K562 (cell line): ENCODE results near the gene GFOD1. TPM values are rescaled to one million over a fixed set of nuclear protein-coding genes. Genes with fewer than 3 reads are reported as not detected.
A peak's percentile ranks its signal among the peaks of the same experiment; 100 is the strongest.

Source experiments
- ATAC-seq: fragments of 200-7000 bp; cut with Tn5 transposase; 3 replicates; pipeline ENCODE4 v1.9.1; 2020; ENCODE audit warnings: moderate library complexity
- BruUV-seq: library from RNA; stranded (reverse); fragments of 400-500 nt; replicated peaks from 2 replicates; lab custom pipeline; 2021; lab: Mats Ljungman, UMichigan
- CTCF ChIA-PET: fragments of 300-600 bp; formaldehyde crosslinking; extraction: SDS; loops from one replicate; lab custom pipeline; 2021; ENCODE audit warnings: low intra/inter-chr PET ratio; lab: Yijun Ruan, JAX
- POLR2A ChIA-PET: fragments of 300-600, 350-650 bp; sonication (Branson Sonifier 250); formaldehyde crosslinking; extraction: SDS; loops from one replicate; lab custom pipeline; 2021; ENCODE audit warnings: antibody characterized with exemption, inconsistent platforms; lab: Yijun Ruan, JAX
- DNase-seq, 4 experiments: peaks; one replicate each; pipeline versions ENCODE4 v3.0.0 to v3.0.0-alpha.2; 2011 to 2018; ENCODE audit warnings: low spot score in 3 of 4, mixed read lengths in 3 of 4; ENCODE audit errors: extremely low read depth in 1 of 4
- FAIRE-seq: peaks from 2 replicates; lab custom pipeline; 2011; peaks lifted over from hg19 to GRCh38; lab: Jason Lieb, UNC
- H2AFZ ChIP-seq: 2 replicates; pipeline ENCODE4 v1.6.0; 2011; ENCODE audit warnings: low read depth, low read length, control low read depth, inconsistent platforms
- H3K27ac ChIP-seq: fragments of 200-600 bp; 3 replicates; pipeline ENCODE4 v1.8.0; 2011; ENCODE audit warnings: low read depth, mild to moderate bottlenecking, control low read depth, inconsistent platforms, low read length, moderate library complexity, mixed read lengths; ENCODE audit errors: extremely low read depth
- H3K27me3 ChIP-seq, 2 experiments: fragments of 300-600 bp in 1 of 2; 2 replicates in 1 of 2; 3 replicates in 1 of 2; pipeline versions ENCODE4 v1.6.0 to v1.8.0; 2011; ENCODE audit warnings: inconsistent platforms in 2 of 2, low read length in 2 of 2, mild to moderate bottlenecking in 1 of 2, mixed read lengths in 1 of 2, moderate library complexity in 1 of 2; ENCODE audit not compliant: control insufficient read depth in 2 of 2, insufficient read depth in 2 of 2
- H3K36me3 ChIP-seq: fragments of 300-600 bp; 3 replicates; pipeline ENCODE4 v1.8.0; 2011; ENCODE audit warnings: mild to moderate bottlenecking, low read length, inconsistent platforms; ENCODE audit not compliant: control insufficient read depth, insufficient read depth
- H3K4me1 ChIP-seq, 2 experiments: fragments of 200-600 bp in 1 of 2; replicated peaks in 1 of 2; 2 replicates in 1 of 2; 3 replicates in 1 of 2; pipeline versions ENCODE4 v1.5.1 to v1.8.0; 2011; ENCODE audit warnings: inconsistent platforms in 2 of 2, low read length in 2 of 2, mild to moderate bottlenecking in 1 of 2, mixed read lengths in 1 of 2, moderate library complexity in 1 of 2; ENCODE audit not compliant: control insufficient read depth in 2 of 2, insufficient read depth in 2 of 2
- H3K4me2 ChIP-seq: 2 replicates; pipeline ENCODE4 v1.6.1; 2011; ENCODE audit warnings: low read length, control low read depth, inconsistent platforms, mixed read lengths; ENCODE audit not compliant: insufficient read depth
- H3K4me3 ChIP-seq: fragments of 200-600 bp; sonication (generic), shearing (Covaris generic); 2 replicates; pipeline ENCODE4 v1.5.1; 2016; ENCODE audit warnings: control low read depth, inconsistent platforms
- H3K79me2 ChIP-seq: fragments of 200-600 bp; 3 replicates; pipeline ENCODE4 v1.8.0; 2011; ENCODE audit warnings: low read length, inconsistent platforms; ENCODE audit not compliant: control insufficient read depth, insufficient read depth
- H3K9ac ChIP-seq, 2 experiments: 2 replicates each; pipeline versions ENCODE4 v1.6.0 to v1.6.1; 2011; ENCODE audit warnings: low read depth in 2 of 2, low read length in 2 of 2, control low read depth in 1 of 2, inconsistent platforms in 1 of 2, mild to moderate bottlenecking in 1 of 2, mixed read lengths in 1 of 2; ENCODE audit not compliant: insufficient read depth in 1 of 2
- H3K9me1 ChIP-seq: one replicate; pipeline ENCODE4 v1.6.0; 2011; ENCODE audit warnings: inconsistent platforms, mild to moderate bottlenecking, low read length, moderate library complexity; ENCODE audit not compliant: control insufficient read depth, insufficient read depth
- H3K9me3 ChIP-seq: replicated peaks from 2 replicates; pipeline ENCODE4 v1.5.1; 2011; ENCODE audit warnings: low read depth, low read length, inconsistent platforms; ENCODE audit not compliant: control insufficient read depth, insufficient read depth
- H4K20me1 ChIP-seq: replicated peaks from 2 replicates; pipeline ENCODE4 v1.6.1; 2011; ENCODE audit warnings: low read length, inconsistent platforms, mixed read lengths; ENCODE audit not compliant: control insufficient read depth, insufficient read depth
- ADNP ChIP-seq: fragments of 200-800 bp; sonication (Bioruptor generic); IDR thresholded peaks from 2 replicates; pipeline ENCODE4 v1.6.1; 2016; ENCODE audit warnings: missing genetic modification characterization, missing compliant biosample characterization
- ARHGAP35 ChIP-seq: fragments of 450-650 bp; IDR thresholded peaks from 2 replicates; pipeline ENCODE4 v1.6.1; 2018; ENCODE audit not compliant: partially characterized antibody
- BMI1 ChIP-seq: fragments of 150-350 bp; IDR thresholded peaks from 2 replicates; pipeline ENCODE4 v1.6.1; 2014; ENCODE audit warnings: low read length
- CEBPB ChIP-seq: fragments of 450-650 bp; IDR thresholded peaks from 2 replicates; pipeline ENCODE4 v1.6.1; 2016; ENCODE audit warnings: missing genetic modification characterization, missing compliant biosample characterization
- CHD4 ChIP-seq: fragments of 200-600 bp; sonication (generic); IDR thresholded peaks from 3 replicates; pipeline ENCODE4 v1.6.1; 2012; ENCODE audit warnings: low read depth, mild to moderate bottlenecking, mixed read lengths, low read length, inconsistent platforms; ENCODE audit not compliant: insufficient read depth, insufficient replicate concordance, poor library complexity, severe bottlenecking
- ESRRA ChIP-seq: fragments of 450-650 bp; IDR thresholded peaks from 2 replicates; pipeline ENCODE4 v1.6.1; 2014; ENCODE audit warnings: low read depth, mild to moderate bottlenecking, moderate library complexity, borderline replicate concordance
- ETS2 ChIP-seq: IDR thresholded peaks from 2 replicates; pipeline ENCODE4 v1.6.1; 2016; ENCODE audit warnings: borderline replicate concordance, missing genetic modification characterization, mild to moderate bottlenecking, moderate library complexity, missing compliant biosample characterization; ENCODE audit not compliant: poor library complexity, severe bottlenecking
- LCOR ChIP-seq: sonication (generic); formaldehyde crosslinking; IDR thresholded peaks from 2 replicates; pipeline ENCODE4 v1.8.0; 2022; ENCODE audit warnings: mild to moderate bottlenecking, missing genetic modification reagents
- MXI1 ChIP-seq: IDR thresholded peaks from 2 replicates; pipeline ENCODE4 v1.6.1; 2011; ENCODE audit warnings: low read depth, mild to moderate bottlenecking, improper control_type of control experiment, low read length
- RBM25 ChIP-seq: fragments of 200-400 bp; formaldehyde crosslinking; IDR thresholded peaks from 2 replicates; pipeline ENCODE4 v1.6.1; 2018; ENCODE audit warnings: low read length, low read depth, moderate library complexity; ENCODE audit not compliant: severe bottlenecking
- SMAD2 ChIP-seq: fragments of 150-350 bp; IDR thresholded peaks from 2 replicates; pipeline ENCODE4 v1.6.1; 2014; ENCODE audit warnings: low read depth, mild to moderate bottlenecking, low read length
- TAL1 ChIP-seq: fragments of 450-650 bp; IDR thresholded peaks from 2 replicates; pipeline ENCODE4 v1.6.1; 2016; ENCODE audit warnings: mild to moderate bottlenecking
- TCFL5 ChIP-seq: fragments of 250-450 bp; sonication (Bioruptor Pico); conservative IDR thresholded peaks from 2 replicates; pipeline ENCODE4 v1.6.1; 2021; ENCODE audit warnings: mild to moderate bottlenecking, moderate library complexity, matching md5 sums
- UBTF ChIP-seq, 2 experiments: IDR thresholded peaks; 2 replicates each; pipeline ENCODE4 v1.6.1; 2012; ENCODE audit warnings: improper control_type of control experiment in 2 of 2, low read depth in 2 of 2, low read length in 2 of 2, borderline replicate concordance in 1 of 2
- ZNF133 ChIP-seq: fragments of 250-450 bp; sonication (Bioruptor Pico); IDR thresholded peaks from 2 replicates; pipeline ENCODE4 v1.4.0; 2020; ENCODE audit warnings: mild to moderate bottlenecking
- ZNF263 ChIP-seq: sonication (generic); formaldehyde crosslinking; IDR thresholded peaks from 2 replicates; pipeline ENCODE4 v1.8.0; 2022; ENCODE audit warnings: mild to moderate bottlenecking, missing genetic modification reagents, borderline replicate concordance
- ZNF707 ChIP-seq: fragments of 250-450 bp; sonication (Bioruptor Pico); conservative IDR thresholded peaks from 2 replicates; pipeline ENCODE4 v1.8.0; 2022; ENCODE audit warnings: inconsistent platforms, mild to moderate bottlenecking, moderate library complexity
- ZNF766 ChIP-seq: fragments of 200-800 bp; sonication (Bioruptor generic); conservative IDR thresholded peaks from 2 replicates; pipeline ENCODE4 v1.6.1; 2016; ENCODE audit warnings: missing genetic modification characterization, missing compliant biosample characterization
- ZSCAN29 ChIP-seq: fragments of 450-650 bp; IDR thresholded peaks from 2 replicates; pipeline ENCODE4 v1.6.1; 2017
- whole genome bisulfite sequencing: fragments of 100-300 bp; shearing (Covaris generic); methylation state at CpG from one replicate; pipeline ENCODE4 v1.1.6; 2016; ENCODE audit warnings: low coverage, mixed read lengths; ENCODE audit not compliant: insufficient coverage; ENCODE audit errors: missing lambda C conversion rate; 5-methylcytosine and 5-hydroxymethylcytosine counted together
- in situ Hi-C: fragments of 300-500 bp; cut with MboI; formaldehyde crosslinking; loops from 4 replicates; pipeline ENCODE4 v1.15.0; 2018; ENCODE audit warnings: inconsistent platforms, mixed read lengths
- intact Hi-C: fragments of 100-400 bp; cut with micrococcal nuclease; formaldehyde crosslinking; loops from 2 replicates; pipeline ENCODE4 v1.14.2; 2022
- polyA plus RNA-seq, 8 experiments: library from polyadenylated mRNA; depleted of rRNA in 4 of 8; stranded (reverse) in 5 of 8; unstranded in 3 of 8; fragments of >200 nt; fragmentation: Nextera tagmentation in 2 of 8; fragmentation: Illumina TruSeq in 1 of 8; extraction: Ambion mirVana in 2 of 8; extraction: Trizol in 1 of 8; gene quantifications; 2 replicates each; pipeline versions ENCODE4 v1.2.1 to v1.2.3, GENCODE V29; 2011 to 2014; ENCODE audit warnings: inconsistent platforms in 1 of 8, missing spikeins in 1 of 8
- total RNA-seq, 7 experiments: library from RNA; depleted of rRNA in 6 of 7; stranded (reverse); fragments of >200 nt in 6 of 7; fragmentation: Illumina TruSeq in 2 of 7; extraction: Trizol in 2 of 7; gene quantifications; 2 replicates each; pipeline versions ENCODE4 v1.2.1 to v1.2.3, GENCODE V29; 2011 to 2021; ENCODE audit warnings: low replicate concordance in 1 of 7

Gene GFOD1
- total and polyA plus RNA-seq, 9 of the 15 experiments (the other 6 are each of a cell fraction or from before 2014, with no cell fraction given): 3.8 to 12.0 (median 8.2) TPM

GRCh38 chr6:13431059-13431656, 56.2 kb downstream of the GFOD1 start:
- WGBS: 46% methylated on average over 6 of the region's 6 CpGs
- intact Hi-C loops (no loop called here), in situ Hi-C loops (no loop called here)
- Histone ChIP-seq H3K4me2 (no peak overlapping the region), H3K27me3 (no peaks in the 10 kb centered on the region), H3K9me1 (no peaks in the 10 kb centered on the region), H3K4me3 (no peak overlapping the region), H3K36me3 (no peaks in the 10 kb centered on the region), H4K20me1 (no peaks in the 10 kb centered on the region), H3K27ac (no peak overlapping the region), H3K9me3 (no peaks in the 10 kb centered on the region; the same call in 1 of the 2 replicates), H3K9ac (no peak overlapping the region), H2AFZ (no peak overlapping the region), H3K4me1 (peaks cover 3 to 15% of the 10 kb centered on the region in 2 experiments; a peak in 3 of 5 replicates), H3K79me2 (no peaks in the 10 kb centered on the region)
- FAIRE-seq (no peak), ATAC-seq (no peak), DNase-seq (no peak)
- CTCF ChIA-PET: interaction anchor here (0.7 kb wide), 1 partner anchor 142 kb away, joined by 3 read pairs; no protein-coding TSS in a partner anchor
- no TSS peak for BruUV-seq
- POLR2A ChIA-PET: interaction anchor here (0.6 to 1.1 kb wide), 4 partner anchors 9 to 102 kb away, joined by 3 to 4 read pairs (median 4); no protein-coding TSS in a partner anchor
- no peak for TF ChIP-seq CEBPB (tag)
- TF ChIP-seq CHD4: peak; percentile 80
- TF ChIP-seq MXI1: no peak
- no peak for TF ChIP-seq SMAD2
- TF ChIP-seq TCFL5 (CRISPR knock-in tag): no peak
- no peak for TF ChIP-seq TAL1
- no peak for TF ChIP-seq ARHGAP35
- TF ChIP-seq ZNF133: no peak
- TF ChIP-seq ESRRA: peak; percentile 63
- no peak for TF ChIP-seq ETS2 (tag)
- no peak for TF ChIP-seq ZSCAN29
- TF ChIP-seq ZNF263 (CRISPR knock-in tag): no peak
- TF ChIP-seq ZNF766: no peak
- TF ChIP-seq UBTF (IDR thresholded peaks at IDR 0.05; ENCODE audit: borderline replicate concordance in 1 of 2, low read depth in 2 of 2, low read length in 2 of 2): no peak
- no peak for TF ChIP-seq LCOR (CRISPR knock-in tag)
- no peak for TF ChIP-seq ZNF707 (CRISPR knock-in tag)
- TF ChIP-seq BMI1: no peak
- 0 out of 2 replicates have a peak, but pooled peaks have one; percentile 28 for TF ChIP-seq ADNP (tag)
- TF ChIP-seq RBM25: peak; percentile 90
